Uterus (tissue), 4 donors: ENCODE data around the gene TRIM40. TPM values are rescaled to one million over a fixed set of nuclear protein-coding genes. Genes with fewer than 3 reads are reported as not detected.
"Not testable (repeated sequence)": the region's sequence is repeated elsewhere in the genome, so short reads cannot be mapped to it uniquely, and the experiment has no call there.

Experiments used
- DNase-seq, 2 donors: peaks; one replicate each; pipeline ENCODE4 v3.0.0-alpha.2; 2019 to 2020
- H3K27ac ChIP-seq, 2 donors: fragments of 200-600 bp; sonication (generic); 1 replicate in 1 of 2; 2 replicates in 1 of 2; pipeline ENCODE4 v1.5.1; 2016 to 2018
- H3K27me3 ChIP-seq, 2 donors: fragments of 200-600 bp; sonication (generic); one replicate each; pipeline ENCODE4 v1.5.1; 2018 to 2019; ENCODE audit warnings: control low read depth in 1 of 2
- H3K36me3 ChIP-seq, 2 donors: fragments of 200-600 bp; sonication (generic); one replicate each; pipeline ENCODE4 v1.5.1; 2019; ENCODE audit warnings: control low read depth in 1 of 2
- H3K4me1 ChIP-seq, 2 donors: fragments of 200-600 bp; sonication (generic); one replicate each; pipeline ENCODE4 v1.5.1; 2018 to 2019; ENCODE audit warnings: control low read depth in 1 of 2
- H3K4me3 ChIP-seq, 2 donors: fragments of 200-600 bp; sonication (generic); 1 replicate in 1 of 2; 2 replicates in 1 of 2; pipeline ENCODE4 v1.5.1; 2018 to 2019; ENCODE audit warnings: mild to moderate bottlenecking in 1 of 2
- H3K9me3 ChIP-seq, 2 donors: fragments of 200-600 bp; sonication (generic); one replicate each; pipeline ENCODE4 v1.5.1; 2019; ENCODE audit warnings: control low read depth in 1 of 2
- CTCF ChIP-seq, 4 experiments: fragments of 200-600 bp in 2 of 4; fragments of 450-650 bp in 2 of 4; sonication (generic) in 2 of 4; IDR thresholded peaks; one replicate each; pipeline ENCODE4 v1.5.1; 2016 to 2019; ENCODE audit warnings: antibody characterized with exemption in 4 of 4, mild to moderate bottlenecking in 2 of 4, moderate library complexity in 1 of 4
- POLR2A ChIP-seq, 2 donors: fragments of 450-650 bp; IDR thresholded peaks; one replicate each; pipeline ENCODE4 v1.6.1; 2016; ENCODE audit warnings: antibody characterized with exemption in 2 of 2, mild to moderate bottlenecking in 1 of 2, moderate library complexity in 1 of 2
- intact Hi-C: fragments of 100-400 bp; cut with DNase I; formaldehyde crosslinking; loops from one replicate; pipeline ENCODE4 v1.15.1; 2023; ENCODE audit warnings: low total_unique reads
- total RNA-seq, 4 donors: library from RNA; depleted of rRNA in 3 of 4; stranded (reverse); fragments of >200 nt in 3 of 4; gene quantifications; one replicate each; pipeline versions ENCODE4 v1.1.0 to v1.2.4, GENCODE V29; 2014 to 2023
- donor health status: DM: yes; HTN: yes; CAD: no.

The TRIM40 gene
- total RNA-seq, 4 donors from 2014 or later = not detected

DNA sequence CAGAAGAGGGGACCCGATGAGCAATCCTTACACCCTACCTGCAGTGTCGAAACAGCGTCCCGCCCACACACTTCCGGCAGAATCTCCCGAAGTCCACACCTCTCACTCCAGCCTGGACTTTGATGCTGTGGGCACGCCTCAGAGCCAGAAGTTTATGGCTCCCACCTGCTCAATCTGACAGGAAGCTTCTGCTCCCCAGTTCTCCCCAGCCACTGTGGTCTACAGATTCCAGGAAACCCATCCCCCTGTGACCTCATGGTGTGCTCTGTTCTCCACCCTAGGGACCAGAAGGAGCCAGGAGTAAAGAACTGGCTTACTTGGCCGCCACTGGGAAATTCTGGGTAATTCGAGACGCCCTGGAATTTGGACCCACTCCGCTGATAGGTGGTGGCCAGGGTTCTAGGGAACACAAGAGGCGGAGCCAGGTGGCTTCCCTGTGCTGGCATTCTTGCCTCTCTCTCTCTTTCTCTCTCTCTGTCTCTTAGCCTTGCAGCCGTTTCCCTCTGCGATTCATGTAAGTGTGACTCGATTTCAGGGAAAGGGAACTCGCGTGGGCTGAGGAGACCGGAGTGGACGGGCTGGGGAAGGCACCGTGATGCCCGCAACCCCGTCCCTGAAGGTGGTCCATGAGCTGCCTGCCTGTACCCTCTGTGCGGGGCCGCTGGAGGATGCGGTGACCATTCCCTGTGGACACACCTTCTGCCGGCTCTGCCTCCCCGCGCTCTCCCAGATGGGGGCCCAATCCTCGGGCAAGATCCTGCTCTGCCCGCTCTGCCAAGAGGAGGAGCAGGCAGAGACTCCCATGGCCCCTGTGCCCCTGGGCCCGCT is 27.4 kb downstream of the TRIM40 start, which contains the start of gene TRIM15:
Gene TRIM15 (plus strand): TSS at position 457 of the 828 bp plus-strand sequence. CDS start 139 bp downstream, at position 596.
- no peaks in the 10 kb centered on the region for H3K36me3 ChIP-seq
- H3K27ac ChIP-seq = no peak within 1 kb of the TSS
- intact Hi-C loops = no loop called here
- TF ChIP-seq CTCF (IDR thresholded peaks at IDR 0.05) (no peak), POLR2A (IDR thresholded peaks at IDR 0.05) (no peak)
- peaks cover 0 to 4% of the 10 kb centered on the region in 2 donors for H3K27me3 ChIP-seq
- no peak within 1 kb of the TSS for H3K4me3 ChIP-seq
- no peak for DNase-seq
- no peaks in the 10 kb centered on the region for H3K9me3 ChIP-seq
- H3K4me1 ChIP-seq = no peaks in the 10 kb centered on the region

GRCh38 chr6:30163918-30164654 is 28.1 kb downstream of the TRIM40 start:
- Histone ChIP-seq H3K27me3 (peaks cover 0 to 4% of the 10 kb centered on the region in 2 donors), H3K4me1 (no peaks in the 10 kb centered on the region), H3K36me3 (no peaks in the 10 kb centered on the region), H3K4me3 (no peak overlapping the region), H3K27ac (no peak overlapping the region), H3K9me3 (no peaks in the 10 kb centered on the region)
- intact Hi-C loops = no loop called here
- no peak for DNase-seq
- TF ChIP-seq POLR2A (IDR thresholded peaks at IDR 0.05) (no peak), CTCF (IDR thresholded peaks at IDR 0.05) (no peak)

DNA sequence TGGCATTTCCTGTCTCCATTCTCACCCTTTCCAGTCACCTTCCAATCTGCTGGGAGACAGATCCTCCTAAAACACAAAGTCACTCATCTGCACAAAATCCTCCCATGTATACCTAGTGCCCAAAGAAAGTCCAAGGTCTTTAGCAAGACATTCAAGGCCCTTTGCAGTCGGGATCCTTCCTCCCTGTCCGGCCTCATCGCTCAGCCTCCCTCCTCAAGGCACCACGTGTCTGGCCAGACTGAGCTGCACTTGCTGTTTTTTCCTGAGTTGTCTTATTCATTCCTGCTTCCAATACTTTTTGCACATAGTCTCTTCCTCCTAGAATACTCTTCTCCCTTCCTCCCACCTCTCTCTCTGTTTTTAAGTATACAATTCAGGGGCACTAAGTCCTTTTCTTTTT is 28.8 kb downstream of the TRIM40 start:
- no peak overlapping the region for H3K27ac ChIP-seq
- no peaks in the 10 kb centered on the region for H3K9me3 ChIP-seq
- H3K27me3 ChIP-seq = peaks cover 0 to 4% of the 10 kb centered on the region in 2 donors
- no peaks in the 10 kb centered on the region for H3K36me3 ChIP-seq
- DNase-seq = no peak
- H3K4me1 ChIP-seq = no peaks in the 10 kb centered on the region
- intact Hi-C loops = no loop called here
- TF ChIP-seq CTCF (IDR thresholded peaks at IDR 0.05) = no peak
- no peak for TF ChIP-seq POLR2A (IDR thresholded peaks at IDR 0.05)
- no peak overlapping the region for H3K4me3 ChIP-seq

GRCh38 chr6:30165238-30165637 is 29.3 kb downstream of the TRIM40 start:
- H3K27me3 ChIP-seq, H3K4me3 ChIP-seq, H3K27ac ChIP-seq, H3K4me1 ChIP-seq, intact Hi-C loops, H3K36me3 ChIP-seq, H3K9me3 ChIP-seq, DNase-seq: not testable (repeated sequence)

- H3K27me3 ChIP-seq = peaks cover 5 to 21% of the 10 kb centered on the region in 2 donors
Measured at GRCh38 chr6:30167101-30167500, 31.2 kb downstream of the TRIM40 start.

More at GRCh38 chr6:30167101-30167500, 31.2 kb downstream of the TRIM40 start:
- Histone ChIP-seq H3K27ac (no peak overlapping the region), H3K4me3 (no peak overlapping the region), H3K4me1 (no peaks in the 10 kb centered on the region), H3K9me3 (no peaks in the 10 kb centered on the region), H3K36me3 (no peaks in the 10 kb centered on the region)
- TF ChIP-seq CTCF (IDR thresholded peaks at IDR 0.05) (no peak), POLR2A (IDR thresholded peaks at IDR 0.05) (no peak)
- DNase-seq = no peak
- intact Hi-C loops = no loop called here
